Measurements from ENCODE around the gene LRRC72.
"Not testable (repeated sequence)": the region's sequence is repeated elsewhere in the genome, so short reads cannot be mapped to it uniquely, and the experiment has no call there.

Gene LRRC72

DNA sequence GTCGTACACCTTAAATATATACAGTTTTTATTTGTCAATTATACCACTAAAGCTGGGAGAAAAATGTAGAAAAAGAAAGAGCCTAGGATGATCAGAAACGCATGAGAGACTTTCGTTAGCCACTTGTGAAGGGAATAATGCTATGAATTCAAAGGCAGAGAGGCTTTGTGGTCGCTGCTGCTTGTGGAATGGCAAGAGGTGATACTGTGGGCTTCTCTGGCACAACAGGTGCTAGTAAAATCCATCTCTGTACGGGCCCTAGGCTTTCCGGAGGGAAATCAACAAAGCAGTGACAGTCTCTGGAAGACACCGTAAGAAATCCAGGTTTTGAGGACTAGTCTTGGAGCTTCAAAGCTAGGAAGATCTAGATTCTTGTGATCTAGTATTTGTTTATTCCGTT lies 52.6 kb downstream of the LRRC72 start:
- FAIRE-seq (no peak), DNase-seq (ENCODE audit: low spot score) (no peak)

DNA sequence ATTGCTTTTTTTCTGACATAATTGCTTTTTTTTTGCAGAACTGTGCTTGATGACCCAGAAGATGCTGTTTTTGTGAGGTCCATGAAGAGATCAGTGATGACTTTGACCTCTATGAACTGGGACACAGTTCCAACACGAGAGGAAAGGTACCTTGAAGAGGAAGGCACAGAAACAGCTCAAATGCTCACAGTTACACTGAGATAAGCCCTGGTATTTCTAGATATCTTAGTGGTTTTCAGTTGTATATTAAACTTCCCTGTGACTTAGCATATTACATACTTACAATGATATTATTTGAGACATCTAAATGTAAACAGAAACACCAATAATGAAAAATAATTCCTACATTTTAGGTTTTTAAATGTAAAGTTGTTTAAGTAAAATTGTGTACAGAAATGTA lies 54.7 kb downstream of the LRRC72 start:
- no peak for FAIRE-seq
- no peak for DNase-seq (ENCODE audit: low spot score)

DNA sequence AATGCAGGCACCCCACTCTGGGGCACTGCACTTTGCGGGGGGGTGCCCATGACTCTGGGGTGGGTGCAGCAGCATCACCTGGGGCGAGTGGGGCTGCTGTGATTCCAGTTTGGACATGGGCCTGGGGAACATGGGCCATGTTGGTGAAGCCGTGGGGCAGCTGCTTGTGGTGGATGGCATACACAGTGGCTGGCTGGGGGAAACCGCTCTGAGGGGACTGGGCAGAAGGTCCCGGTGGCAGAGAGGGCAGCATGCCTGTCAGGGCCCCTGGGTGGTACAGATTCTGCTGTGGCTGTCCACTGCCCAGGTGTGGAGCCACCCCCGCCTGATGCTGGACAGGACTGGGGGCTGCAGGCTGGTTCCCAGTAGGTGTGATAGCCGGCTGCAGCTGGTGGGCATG lies 57.2 kb downstream of the LRRC72 start:
- FAIRE-seq (no peak), DNase-seq (ENCODE audit: low spot score) (no peak)

DNA sequence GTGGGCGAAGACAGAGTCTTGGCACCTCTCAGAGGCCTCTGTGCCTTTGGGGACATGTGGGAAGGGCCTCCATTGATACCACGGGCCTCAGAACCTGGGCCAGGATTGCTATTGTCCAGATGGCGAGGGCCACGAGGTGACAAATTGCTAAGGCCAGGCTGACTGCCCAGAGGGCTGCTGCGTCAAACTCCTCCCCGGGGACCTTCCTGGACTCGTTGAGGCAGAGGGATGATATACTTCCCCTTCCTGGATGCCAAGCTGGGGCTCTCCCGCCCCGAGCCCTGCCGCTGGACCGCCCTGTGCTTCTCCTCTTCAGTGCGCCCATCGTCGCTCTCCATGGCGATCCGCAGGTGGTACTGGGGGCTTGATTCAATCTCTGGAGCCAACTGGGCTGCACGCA lies 58.9 kb downstream of the LRRC72 start:
- FAIRE-seq, result no peak
- DNase-seq (ENCODE audit: low spot score), result no peak

DNA sequence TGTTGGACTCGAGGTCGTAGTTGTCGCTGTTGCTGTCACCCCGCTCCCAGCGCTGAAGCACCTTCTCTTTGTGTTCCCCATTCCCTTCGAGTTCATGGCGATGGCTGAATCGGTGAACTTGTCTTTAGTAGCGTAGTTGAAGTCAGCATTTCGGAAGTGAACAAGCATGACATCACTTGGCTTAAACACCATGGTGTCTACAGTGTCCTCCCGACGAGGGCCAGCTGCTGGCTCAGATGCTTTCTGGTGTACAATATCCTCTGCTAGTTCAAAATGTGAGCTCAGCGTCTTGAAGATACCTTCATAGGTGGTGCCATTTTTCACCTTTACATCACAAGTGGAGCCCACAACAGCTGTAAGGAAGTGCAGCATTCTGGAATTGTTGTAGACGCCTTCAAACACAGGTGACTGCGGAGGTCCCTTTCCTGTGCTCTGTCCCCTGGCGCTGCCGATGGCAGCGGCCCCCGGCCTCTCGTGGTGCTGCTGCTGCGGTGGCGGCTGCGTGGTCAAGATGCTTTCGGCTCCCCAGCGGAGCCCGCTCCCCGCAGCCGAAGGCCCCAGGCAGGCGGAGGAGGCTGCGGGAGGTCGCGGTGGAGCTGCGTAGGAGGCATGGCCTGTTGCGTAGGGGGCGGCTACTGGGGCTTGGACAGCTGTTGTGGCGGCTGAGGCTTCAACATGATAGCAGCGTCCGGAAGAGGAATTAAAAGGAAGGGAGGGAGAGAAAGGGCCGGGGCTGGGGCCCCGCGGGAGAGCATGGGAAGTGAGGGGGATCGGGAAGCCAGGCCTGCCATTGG lies 59.7 kb downstream of the LRRC72 start:
- DNase-seq (ENCODE audit: low spot score) (no peak), FAIRE-seq (no peak)

DNA sequence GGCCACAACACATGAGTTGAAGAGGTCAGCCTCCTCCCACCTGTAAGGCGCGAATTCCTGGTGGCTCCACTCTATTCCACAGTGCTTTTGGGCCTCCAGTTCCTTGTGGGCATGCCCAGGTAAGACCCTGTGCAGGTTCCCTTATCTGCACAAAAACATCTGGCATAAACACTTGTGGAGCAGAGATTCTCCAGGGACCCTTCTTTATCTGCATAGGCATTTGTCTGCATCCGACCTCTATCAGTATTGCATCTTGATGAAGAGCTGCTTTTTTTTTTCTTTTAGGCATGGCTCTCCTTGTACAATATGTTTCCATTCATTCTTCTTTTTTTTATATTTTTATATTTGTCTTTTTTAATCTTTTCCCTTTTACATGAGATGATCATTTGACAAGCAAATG lies 60.5 kb downstream of the LRRC72 start:
- DNase-seq (ENCODE audit: low spot score), result no peak
- FAIRE-seq, result no peak

DNA sequence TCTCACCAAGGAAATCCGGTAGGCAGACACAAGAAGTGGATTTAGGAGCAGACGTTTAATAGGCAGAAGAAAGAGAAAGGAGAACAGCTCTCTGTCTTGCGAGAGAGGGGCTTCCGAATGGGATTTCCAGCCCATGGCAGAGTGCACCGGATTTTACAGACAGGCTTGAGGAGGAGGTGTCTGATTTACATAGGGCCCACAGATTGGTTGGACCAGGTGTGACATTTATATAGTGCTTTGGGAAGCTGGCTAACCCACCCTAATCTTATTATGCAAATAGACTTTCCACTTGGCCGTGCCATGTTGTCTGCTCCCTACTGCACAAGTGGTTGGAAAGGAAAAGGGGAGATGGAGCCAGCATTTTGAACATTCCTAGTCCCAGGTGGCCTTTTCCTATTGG lies 61.2 kb downstream of the LRRC72 start:
- no peak for DNase-seq (ENCODE audit: low spot score)
- FAIRE-seq, result no peak

DNA sequence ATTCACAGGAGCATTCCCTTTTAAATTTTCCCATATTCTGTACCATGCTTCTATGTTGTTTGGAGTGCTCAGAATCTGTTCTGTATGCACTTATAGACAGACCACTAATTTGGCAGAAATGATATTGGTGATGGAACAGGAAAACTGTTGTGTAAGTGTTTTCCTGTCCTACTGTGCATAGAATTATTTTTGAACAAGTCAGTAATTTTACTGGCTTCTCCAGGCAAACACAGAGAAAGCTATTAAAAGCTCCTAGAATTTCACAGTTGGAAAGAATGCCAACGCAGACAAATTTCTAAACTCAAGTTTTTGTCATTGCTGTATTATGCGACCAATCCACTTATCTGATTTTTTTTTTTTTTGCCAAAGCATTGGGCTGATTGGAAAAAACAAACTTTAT lies 63.3 kb downstream of the LRRC72 start:
- FAIRE-seq, result no peak
- DNase-seq (ENCODE audit: low spot score), result no peak

DNA sequence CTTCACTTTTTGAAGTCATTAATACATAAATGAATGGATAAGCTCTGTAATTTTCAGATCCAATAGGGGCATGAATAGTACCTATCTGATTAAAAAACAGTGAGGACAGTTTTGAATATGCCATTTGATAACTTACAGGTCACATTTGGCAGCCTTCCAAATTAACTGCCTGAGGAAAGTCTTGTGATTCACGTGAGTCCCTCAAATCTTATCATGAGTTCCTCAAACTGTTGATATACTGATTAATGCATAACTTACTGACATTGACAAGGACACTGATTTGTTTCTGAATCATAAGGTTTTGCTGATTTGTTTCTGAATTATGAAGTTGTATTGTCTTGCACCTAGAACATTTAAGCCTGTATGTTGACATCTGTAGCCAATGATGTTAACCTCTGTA lies 63.8 kb downstream of the LRRC72 start:
- DNase-seq (ENCODE audit: low spot score), result no peak
- no peak for FAIRE-seq

DNA sequence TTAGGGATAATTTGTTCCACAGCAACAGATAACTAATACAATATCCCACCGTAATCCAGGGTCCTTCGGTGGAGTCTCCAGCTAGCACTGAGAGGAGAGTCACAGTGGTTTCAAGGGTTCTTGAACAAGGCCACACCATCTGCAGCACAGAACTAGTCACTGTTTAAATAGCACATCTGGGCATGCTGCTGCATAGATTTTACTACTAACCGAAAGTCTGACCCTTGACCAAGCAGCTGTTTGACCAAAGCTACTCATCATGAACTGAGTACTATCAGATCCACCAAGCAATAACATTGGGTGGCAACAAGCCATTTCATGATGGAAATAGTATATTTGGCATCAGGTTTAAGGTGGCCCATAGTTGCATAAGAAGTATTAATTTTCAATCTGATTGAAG lies 65.8 kb downstream of the LRRC72 start:
- no peak for DNase-seq (ENCODE audit: low spot score)
- no peak for FAIRE-seq

DNA sequence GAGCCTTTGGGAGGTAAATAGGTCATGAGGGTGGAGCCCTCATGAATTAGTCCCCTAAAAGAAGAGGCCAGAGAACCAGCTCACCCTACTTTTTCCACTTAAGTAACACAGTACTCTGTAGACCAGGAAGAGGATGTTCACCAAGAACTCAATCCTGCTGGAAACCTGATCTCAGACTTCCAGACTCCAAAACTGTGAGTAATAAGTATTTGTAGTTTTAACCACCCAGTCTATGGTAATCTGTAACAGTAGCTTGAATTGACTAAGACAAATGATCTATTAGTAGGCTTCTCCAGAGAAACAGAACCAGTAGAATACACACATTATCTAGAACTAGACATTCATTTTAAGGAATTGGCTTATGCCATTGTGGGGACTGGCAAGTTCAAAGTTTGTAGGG lies 67.4 kb downstream of the LRRC72 start:
- FAIRE-seq (no peak), DNase-seq (ENCODE audit: low spot score) (no peak)

DNA sequence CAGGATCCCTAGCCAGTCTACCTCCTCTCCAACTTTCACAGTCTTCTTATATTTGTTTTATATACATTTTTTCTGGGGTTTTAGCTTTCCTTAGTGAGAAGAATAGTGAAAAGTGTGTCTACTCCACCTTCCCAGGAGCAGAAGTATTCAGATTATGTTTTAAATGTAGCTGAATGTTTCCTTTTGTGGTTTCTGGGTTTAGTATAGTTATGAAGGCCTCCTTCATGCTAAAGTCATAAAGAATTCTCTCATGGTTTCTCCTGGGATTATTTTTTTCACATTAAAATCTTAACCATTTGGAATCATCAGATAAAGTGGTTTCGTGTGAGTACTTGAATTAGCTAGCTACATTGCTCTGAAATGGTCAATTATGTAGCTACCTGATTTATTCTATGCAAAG lies 68.1 kb downstream of the LRRC72 start:
- FAIRE-seq, result no peak
- no peak for DNase-seq (ENCODE audit: low spot score)

DNA sequence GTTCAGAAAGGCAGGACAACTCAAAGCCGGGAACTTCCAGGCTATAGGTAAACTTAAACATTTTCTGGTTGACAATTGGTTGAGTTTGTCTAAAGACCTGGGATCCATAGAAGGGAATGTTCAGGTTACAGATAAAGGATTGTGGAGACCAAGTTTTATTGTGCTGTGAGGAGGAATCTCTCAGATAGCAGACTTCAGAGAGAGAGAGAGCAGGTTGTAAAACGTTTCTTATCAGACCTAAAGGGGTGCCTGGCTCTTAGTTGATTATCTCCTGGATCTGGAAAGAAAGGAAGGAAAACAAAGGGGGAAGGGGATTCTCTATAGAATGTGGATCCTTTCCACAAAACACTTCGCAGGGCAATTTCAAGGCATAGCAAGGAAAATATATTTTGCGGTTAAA lies 69.0 kb downstream of the LRRC72 start:
- not testable (repeated sequence) for FAIRE-seq; DNase-seq (ENCODE audit: low spot score)

DNA sequence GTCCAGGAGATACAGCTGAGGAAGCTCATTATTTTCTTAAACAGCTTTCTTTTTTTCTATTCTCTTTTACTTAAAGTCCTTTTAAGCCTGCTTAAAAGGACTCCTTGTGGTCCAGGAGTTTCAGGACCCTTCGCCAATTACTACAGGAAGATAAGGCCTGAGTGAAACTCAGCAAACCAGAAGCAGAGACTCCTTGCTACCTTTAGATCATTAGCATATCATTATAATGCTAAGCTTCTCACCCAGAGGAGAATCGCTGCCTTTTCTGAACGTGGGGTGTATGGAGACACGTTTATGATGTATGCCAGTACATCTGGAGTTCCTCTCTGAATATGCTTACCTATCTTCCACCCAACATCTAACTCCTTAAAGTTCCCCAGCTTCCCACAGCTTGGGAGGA lies 71.4 kb downstream of the LRRC72 start:
- DNase-seq (ENCODE audit: low spot score) (no peak), FAIRE-seq (no peak)

DNA sequence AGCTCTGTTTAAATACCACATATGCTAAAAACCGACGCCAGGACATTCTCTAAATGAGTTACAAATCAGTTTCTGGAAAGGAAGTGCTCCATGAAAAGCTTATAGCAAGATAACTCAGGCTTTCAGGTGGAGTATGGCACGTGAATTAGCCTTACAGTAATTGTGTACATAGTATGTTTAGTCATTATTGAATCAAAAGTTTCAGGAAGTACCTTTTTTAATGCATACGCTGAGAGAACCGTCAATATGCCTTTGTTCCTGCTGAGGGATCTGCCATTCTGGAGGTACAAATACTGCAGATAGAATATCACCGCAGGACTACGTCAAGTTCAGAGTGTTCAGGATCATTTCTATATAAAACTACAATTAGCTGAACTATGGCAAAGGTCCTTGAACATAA lies 73.2 kb downstream of the LRRC72 start:
- no peak for FAIRE-seq
- DNase-seq (ENCODE audit: low spot score), result no peak

DNA sequence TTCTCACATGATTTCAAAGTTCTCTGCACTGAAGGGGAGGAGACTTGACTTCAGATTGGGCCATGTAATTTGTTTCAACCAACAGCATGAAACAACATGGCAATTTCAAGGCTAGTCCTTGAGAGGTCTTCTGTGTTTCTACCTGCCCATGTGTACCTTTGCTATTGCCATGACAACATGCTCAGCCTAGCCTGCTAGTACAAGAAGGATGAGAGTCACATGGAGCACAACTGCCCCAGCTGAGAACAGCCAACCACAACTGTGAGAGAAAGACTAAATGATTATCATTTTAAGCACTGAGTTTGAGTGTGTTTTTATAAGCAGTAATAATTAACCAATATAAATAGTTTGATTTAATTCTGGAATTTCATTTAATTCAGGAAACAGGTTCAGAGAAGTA lies 77.0 kb downstream of the LRRC72 start:
- DNase-seq (ENCODE audit: low spot score) (no peak), FAIRE-seq (no peak)

DNA sequence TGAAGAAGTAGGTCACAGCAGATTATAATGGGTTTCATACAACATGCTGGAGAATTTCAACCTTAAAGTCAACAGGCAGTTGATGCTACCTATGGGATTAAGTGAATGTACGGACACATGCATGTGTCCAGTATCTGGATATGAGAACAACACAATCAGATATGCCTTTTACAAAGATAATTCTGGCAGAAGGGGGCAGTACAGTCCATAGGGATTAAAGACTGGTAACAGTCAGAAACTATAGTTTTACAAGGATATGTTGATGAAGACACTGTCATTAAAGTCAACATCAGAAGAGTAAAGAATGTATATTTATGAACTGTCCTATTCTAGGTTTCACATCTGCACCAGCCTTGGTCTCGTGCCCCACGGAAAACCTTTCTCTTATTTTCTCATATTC lies 77.4 kb downstream of the LRRC72 start:
- no peak for DNase-seq (ENCODE audit: low spot score)
- no peak for FAIRE-seq

DNA sequence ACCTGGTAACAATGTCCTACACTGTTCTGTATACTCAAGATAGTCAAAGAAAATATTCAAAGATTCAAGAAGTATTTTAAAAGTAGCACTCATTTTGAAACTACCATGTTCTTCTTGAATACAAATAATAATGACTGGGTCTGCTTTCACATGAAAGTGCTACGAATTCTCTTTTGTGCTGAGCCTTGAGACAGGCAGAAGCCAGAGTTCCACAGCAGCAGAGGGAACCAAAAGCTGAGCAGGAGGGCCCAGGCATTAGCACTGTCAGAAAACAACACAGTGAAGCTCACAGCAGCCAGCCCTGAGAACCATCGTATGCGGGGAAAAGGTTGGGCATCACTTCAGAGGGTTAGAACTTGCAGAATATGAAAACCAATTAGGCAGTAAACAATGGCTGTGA lies 80.1 kb downstream of the LRRC72 start:
- FAIRE-seq, result no peak

DNA sequence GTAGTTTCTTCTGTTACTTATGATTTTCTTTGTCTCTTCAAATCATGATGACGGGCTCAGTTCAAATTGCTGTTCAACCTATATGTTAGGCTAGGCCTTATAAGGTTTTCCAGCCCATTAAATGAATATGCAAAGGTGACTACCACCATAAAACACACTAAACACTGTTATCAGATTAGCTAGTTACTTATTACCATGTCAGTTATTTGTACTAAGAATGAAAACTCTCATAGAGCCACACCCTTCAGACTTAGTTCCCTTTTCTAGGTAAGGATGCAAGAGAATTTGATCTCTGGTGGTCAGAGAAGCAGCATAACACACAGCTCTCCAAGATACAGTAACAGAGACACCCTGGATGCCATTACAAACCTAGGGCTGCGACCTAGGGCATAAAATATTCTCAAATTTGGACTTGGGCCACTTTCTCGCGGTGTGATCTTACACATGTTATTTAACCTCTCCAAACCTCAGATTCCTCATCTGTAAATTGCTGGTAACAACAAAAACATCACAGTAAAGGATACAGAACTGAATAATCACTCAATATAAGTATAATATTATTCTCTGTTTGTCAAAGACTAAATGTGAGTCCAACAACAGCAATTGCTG lies 83.3 kb downstream of the LRRC72 start:
- DNase-seq (ENCODE audit: low spot score) (no peak), FAIRE-seq (no peak)

More for the DNA sequence above, 80.1 kb downstream of the LRRC72 start:
- no peak for DNase-seq (ENCODE audit: low spot score)

DNA sequence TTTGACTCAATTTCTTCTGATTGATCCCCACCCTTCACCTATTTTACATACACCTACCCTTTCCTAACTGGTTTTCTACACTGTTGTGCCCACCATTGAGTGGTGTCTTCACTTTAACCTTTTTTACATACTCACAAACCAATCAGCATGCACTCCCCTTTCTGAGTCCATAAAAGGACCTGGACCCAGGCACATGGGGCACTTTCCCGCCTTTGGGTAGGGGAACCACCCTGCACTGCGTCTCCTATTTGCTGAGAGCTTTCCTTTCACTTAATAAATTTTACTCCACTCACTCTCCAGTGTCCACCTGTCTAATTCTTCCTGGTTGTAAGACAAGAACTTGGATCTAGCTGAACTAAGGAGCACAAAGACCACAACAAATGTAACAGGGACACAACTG lies 85.1 kb downstream of the LRRC72 start:
- DNase-seq (ENCODE audit: low spot score) (no peak), FAIRE-seq (no peak)

DNA sequence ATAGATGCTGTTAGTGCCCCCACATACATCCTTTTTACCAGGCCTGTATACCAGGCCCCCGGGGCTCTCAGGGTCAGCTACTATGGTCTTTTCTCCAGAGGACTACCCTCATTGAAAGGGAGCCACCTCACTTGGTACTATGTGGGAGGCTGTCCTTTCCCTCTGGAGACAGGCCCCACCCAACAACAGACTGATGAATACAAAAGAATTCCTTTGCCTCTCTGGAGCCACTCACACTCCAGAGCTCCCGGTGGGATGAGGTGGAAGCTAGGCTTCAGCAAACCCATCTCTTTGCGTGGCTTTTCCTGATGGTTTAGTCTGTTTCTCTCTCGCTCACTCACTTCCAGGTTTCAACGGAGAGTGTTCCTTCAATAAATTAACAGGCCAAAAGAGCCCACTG lies 88.6 kb downstream of the LRRC72 start:
- no peak for DNase-seq (ENCODE audit: low spot score)

DNA sequence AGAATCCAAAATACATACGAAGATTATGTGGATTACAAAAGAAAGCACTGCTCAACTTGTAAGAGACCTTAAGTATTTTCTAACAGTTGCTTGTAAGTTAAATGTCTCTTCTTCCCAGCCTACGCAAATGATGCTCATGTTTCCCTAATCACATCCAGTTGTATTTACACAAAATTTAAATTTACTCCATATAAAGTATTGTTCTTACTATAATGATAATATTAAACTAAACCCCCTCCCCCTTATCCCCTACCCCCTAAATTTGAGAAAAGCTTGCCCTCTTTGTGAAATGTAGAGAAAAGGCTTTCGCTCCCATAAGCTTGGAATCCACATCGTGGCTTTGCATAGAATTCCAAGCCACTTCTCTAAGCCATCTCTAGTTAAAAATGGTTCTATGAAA lies 89.5 kb downstream of the LRRC72 start:
- FAIRE-seq, result no peak
- DNase-seq (ENCODE audit: low spot score), result no peak

More for the DNA sequence above, 88.6 kb downstream of the LRRC72 start:
- FAIRE-seq, result no peak

DNA sequence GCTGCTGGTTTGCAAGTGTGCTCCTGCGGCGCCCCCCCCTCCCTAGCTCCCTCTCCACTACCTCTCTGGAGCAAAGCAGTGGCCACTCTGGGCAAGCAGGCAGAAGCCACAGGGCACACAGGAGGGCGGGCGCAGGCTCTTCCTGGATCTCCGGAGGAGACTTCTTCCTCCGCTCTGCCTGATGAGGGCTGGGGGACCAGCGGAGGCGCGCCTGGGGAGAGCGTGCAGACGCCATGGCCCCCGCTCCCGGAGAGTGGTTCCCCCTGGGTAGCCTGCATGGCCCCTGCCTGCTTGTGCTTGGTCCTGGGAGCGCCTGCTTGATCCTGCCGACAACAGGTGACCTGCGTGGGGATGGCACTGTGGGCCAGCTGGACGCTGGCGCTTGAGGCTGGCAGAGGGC lies 89.9 kb downstream of the LRRC72 start:
- FAIRE-seq, result no peak
- no peak for DNase-seq (ENCODE audit: low spot score)

Measured in RCC 7860 (cell line).